HS-5 (cell line): ENCODE measurements around the gene MCTP1.
"Not testable (repeated sequence)": the region's sequence is repeated elsewhere in the genome, so short reads cannot be mapped to it uniquely, and the experiment has no call there.

ENCODE experiments used
- DNase-seq: peaks from one replicate; pipeline ENCODE4 v3.0.0-alpha.2; 2012; ENCODE audit warnings: low read depth

MCTP1 gene

DNA sequence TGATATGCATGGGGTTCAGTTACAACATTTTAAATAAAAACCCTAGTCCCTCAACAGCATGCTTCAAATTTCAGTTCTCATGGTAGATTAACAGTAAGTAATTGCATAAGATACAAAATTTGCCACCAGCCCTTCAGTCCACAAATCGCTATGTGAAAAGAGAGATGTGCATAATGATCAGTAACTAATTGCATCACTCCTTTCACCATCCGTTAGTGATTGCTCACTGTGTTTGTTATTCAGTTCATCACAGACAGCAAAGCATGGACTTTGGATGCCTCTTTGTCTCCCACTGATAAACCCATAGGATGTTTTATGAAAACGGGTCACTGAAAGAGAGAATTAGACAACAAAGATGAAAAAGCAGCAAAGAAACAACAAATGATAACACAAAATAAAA, 103.2 kb downstream of the MCTP1 start:
- DNase-seq: no peak

GRCh38 chr5:95178046-95178651, 106.7 kb downstream of the MCTP1 start:
- DNase-seq: no peak

DNA sequence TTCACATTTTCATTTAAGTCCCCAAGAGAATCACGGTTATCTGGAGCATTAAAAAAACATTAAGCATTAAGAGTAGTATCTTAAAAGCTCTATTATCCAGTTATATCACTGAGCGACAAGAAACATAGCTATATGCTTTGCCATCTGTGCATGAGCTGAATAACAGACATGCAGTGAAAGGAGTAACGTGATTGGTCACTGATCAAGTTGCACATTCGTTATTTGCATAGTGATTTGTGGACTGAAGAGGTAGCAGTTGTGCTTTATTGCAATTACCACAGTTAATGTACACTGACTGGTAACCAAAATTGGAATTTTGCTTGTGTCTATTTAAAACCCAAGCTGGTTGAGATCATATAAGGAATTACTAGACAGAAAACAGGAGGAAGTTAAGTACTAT, 107.4 kb downstream of the MCTP1 start:
- DNase-seq: no peak

DNA sequence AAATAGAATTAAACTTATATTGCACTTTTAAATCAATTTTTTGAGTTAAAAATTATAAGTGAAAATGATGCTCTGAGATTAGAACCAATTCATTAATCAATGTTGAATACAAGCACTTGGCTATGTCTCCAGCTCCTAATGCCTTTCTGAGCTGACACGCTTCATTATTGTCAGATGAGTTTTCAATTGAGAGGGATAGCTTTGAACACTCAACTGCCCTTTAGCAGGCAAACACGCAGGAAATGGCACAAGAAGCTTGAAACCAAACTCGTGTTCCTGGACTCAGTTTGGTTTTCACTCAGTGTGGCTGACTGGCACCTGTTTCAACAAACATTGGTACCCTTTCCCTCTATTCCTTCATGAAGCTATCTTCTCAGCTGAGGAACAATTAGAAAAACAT, 109.8 kb downstream of the MCTP1 start:
- DNase-seq: no peak

DNA sequence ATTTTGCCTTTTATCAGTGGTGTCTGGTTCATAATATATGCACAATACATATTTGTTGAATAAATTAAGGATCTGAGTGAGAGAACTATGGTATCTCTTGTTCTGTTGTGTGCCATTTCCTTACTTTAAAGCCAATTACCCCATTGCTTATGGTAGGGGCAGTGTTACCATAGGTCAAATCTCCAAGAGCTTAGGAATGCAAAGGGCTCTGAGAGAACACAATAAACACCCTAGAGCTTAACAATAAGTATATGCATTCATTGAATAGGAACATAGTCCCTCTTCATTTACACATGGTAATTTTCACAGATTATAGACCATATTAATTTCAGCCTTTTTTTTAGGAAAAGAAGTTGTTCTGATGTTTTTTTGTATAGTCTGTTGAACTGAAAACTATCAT, 112.2 kb downstream of the MCTP1 start:
- no peak for DNase-seq

GRCh38 chr5:95164861-95165260, 120.0 kb downstream of the MCTP1 start:
- DNase-seq: no peak

DNA sequence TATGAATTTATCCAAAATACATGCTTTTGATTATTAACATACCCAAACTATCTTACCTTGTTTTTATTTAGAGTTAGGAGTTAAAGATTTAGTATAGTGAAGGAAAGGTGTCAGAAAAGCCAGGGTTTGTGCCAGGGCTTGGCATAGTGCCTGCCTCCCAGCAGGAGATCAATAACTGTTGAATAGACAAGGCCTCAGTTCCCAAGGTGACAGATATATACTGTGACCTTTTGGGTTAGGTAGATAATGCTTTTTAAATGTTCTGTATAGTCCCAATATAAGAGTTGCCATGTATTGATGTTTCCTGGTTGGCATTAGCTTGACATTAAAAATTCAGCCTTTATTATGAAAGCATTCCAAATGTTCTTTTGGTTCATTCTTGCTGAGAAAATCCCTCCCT, 121.8 kb downstream of the MCTP1 start:
- DNase-seq: no peak

GRCh38 chr5:95162231-95162992, 122.5 kb downstream of the MCTP1 start:
- no peak for DNase-seq

- DNase-seq: no peak
These were observed 125.3 kb downstream of the MCTP1 start for GRCh38 chr5:95159603-95160002.

DNA sequence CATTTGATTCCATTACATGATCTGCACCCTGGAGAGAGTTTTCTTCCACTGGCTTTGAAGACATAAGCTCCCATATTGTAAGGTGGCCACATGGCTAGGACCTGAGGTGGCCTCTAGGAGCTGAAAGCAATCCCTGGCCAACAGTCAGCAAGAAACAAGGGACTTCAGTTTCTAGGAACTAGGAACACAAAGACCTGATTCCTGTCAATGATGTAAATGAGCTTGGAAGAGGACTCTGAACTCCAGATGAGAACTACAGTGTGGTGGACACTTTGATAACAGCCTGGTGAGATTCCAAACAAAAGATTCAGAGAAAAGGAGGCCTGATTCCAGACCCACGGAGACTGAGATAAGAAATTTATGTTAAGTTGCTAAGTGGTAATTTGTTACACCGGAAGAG, 129.0 kb downstream of the MCTP1 start:
- no peak for DNase-seq

DNA sequence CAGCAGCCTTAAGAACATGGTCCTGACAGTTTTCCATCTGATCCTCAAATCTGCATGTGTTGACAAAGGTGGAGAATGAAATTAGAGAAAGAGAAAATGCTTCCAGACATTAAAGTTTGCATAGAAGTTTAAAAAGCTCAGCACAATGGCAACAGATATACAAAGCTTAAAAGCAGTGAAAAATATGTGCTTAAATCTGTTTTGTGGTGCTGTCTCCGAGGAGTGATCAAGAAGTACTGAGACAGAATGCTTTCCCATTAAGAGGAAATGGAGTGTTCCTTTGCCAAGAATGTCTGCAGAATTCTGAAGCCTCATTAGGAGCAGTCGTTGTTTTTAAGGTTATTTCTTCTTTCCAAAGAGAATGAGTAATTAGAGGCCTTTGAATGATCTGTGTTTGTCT, 131.4 kb downstream of the MCTP1 start:
- DNase-seq: no peak

DNA sequence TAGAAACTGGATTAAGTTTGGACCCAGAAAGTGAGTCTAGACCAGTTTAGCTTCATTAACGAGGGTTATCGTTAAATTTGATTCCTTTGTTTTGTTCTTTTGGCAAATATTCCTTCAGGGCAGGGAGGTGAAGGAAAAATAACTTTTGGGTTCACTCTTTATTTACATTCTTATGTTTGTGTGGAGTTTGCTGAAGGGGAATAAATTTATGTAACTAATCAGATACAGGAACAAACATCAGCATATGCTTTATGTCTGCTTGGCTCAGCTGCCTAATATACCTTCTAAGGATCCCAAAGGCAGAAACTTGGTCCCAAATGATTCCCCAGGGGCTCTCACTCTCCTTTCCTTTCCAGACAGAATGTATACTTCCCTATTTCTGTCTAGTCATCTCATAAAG, 132.4 kb downstream of the MCTP1 start:
- no peak for DNase-seq

- DNase-seq: no peak
These were observed 132.8 kb downstream of the MCTP1 start for GRCh38 chr5:95152131-95152530.

DNA sequence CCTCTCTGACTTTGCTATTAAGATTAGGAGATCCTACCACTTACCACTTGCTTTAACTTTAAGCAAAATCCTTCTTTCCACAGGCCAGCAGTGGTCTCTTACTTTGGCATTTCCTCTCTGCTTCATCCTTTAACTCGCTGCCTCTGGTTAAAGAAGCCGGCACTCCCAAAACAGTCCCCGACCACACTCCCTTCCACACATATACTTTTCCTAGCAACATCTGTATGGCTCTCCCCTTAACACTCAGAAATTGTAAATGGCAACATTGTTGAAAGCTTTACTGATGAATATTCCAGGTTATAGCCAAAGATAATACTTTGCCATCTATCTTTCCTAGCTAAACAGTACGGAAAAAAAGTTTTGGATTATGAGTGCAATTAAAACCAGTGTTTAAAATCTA, 133.2 kb downstream of the MCTP1 start:
- no peak for DNase-seq

- no peak for DNase-seq
These were observed 135.5 kb downstream of the MCTP1 start for GRCh38 chr5:95149387-95149786.

DNA sequence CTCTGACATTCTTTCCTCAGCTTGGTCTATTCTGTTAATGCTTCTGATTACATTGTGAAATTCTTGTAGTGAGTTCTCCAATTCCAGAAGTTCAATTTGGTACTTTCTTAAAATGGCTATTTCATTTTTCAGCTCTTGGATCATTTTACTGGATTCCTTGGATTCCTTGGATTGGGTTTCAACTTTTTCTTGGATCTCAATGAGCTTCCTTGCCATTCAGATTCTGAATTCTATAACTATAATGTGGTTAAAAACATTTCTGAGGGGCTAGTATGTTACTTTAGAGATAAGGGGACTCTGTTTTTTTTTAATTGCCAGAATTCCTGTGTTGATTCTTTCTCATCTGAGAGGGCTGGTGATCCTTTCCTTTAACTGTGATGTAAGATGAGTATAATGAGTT, 136.4 kb downstream of the MCTP1 start:
- DNase-seq: no peak

DNA sequence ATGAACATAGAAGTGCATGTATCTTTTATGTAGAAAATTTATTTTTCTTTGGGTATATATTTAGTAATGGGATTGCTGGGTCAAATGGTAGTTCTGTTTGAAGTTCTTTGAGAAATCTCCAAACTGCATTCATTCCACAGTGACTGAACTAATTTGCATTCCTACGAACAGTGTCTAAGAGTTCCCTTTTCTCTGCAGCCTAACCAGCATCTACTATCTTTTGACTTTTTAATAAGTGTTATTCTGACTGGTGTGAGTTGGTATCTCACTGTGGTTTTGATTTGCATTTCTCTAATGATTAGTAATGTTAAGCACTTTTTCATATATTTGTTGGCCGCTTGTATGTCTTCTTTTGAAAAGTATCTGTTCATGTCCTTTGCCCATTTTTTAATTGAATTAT, 141.0 kb downstream of the MCTP1 start:
- DNase-seq: not testable (repeated sequence)

GRCh38 chr5:95142145-95142544, 142.7 kb downstream of the MCTP1 start:
- no peak for DNase-seq

DNA sequence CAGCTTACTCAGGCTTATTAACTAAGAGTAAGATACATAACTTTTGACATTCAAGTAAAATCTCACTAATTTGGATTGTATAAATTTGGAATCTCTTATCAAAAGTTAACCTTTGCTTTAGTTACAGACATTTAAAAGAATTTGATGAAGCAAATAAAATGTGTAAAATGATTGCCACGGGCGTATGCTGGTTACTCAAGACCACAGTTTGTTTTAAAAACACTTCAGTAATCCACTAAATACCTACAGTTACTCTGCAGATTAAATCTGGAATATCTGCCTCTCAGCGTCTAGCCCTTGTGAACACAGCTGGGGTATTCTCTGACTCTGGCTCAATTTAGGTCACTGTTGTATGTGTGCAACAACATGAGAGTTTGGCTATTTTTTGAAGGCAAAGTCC, 143.8 kb downstream of the MCTP1 start:
- DNase-seq: no peak

DNA sequence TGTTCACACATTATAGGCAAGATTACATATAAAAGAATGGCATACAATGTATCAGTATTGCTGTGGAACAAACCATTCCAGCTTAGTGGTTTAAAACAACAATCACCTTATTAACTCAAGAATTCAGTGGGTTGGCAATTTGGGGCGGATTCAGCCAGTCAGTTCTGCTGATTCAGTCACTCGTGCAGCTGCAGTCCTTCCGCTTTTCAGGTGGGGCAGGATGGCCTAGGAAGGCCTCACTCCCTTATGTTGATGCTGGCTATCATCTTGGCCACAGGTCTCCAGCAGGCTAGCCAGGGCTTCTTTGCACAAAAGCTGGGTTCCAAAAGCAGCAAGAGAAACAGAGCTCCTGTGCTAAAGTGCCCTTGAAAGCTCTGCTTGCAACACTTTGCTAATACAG, 150.6 kb downstream of the MCTP1 start:
- DNase-seq: no peak

- no peak for DNase-seq
These were observed 152.8 kb downstream of the MCTP1 start for GRCh38 chr5:95132096-95132495.

DNA sequence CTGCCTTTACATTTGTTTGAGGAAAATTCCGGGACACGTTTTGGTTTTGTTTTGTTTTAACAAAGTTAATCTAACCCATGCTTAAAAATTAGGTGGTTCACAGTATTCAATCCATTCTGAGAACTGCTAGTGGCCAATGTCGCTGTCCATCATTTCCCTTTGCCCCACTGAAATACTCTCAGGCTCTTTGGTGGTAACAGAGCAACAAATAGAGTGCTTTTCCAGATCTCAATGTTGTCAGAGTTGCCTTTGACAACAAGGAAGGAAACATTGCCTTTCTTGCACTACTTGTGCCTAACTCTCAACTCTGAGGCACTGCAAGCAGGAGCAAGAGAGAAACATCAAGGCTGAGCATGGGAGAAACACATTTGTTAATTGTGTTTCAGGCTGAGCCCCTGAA, 154.0 kb downstream of the MCTP1 start:
- no peak for DNase-seq

DNA sequence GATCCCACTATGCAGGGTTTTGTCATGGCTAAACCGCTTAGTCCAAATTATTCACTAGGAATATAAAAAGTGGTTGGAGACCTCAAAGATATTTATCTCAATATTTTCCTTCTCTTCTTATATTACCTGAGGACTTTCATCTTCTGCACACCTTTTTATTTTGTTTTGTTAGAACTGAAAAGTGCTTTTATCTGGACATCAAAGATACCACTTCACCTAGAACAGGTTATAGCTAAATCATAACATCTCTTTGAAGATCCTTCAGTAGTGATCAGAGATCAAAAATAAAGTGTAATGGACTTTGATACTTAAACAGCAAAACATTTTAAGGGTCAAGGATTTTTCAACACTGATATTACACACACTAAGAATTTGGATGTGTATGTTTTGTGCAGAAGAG, 160.2 kb downstream of the MCTP1 start:
- no peak for DNase-seq

- DNase-seq: no peak
These were observed 160.8 kb downstream of the MCTP1 start for GRCh38 chr5:95124101-95124500.
